Activated T-cell treated with anti-CD3 and anti-CD28 coated beads, Interleukin-2, amount 50 U/mL, for 72 hours (primary cell): Measurements from ENCODE around the gene TMEM203. TPM values are rescaled to one million over a fixed set of nuclear protein-coding genes. Genes with fewer than 3 reads are reported as not detected.

ENCODE experiments used
- ATAC-seq, 2 donors: fragments of 150-1000 bp; cut with Tn5 transposase; replicated peaks in 1 of 2; 2 replicates each; pipeline ENCODE4 v1.10.0; 2021; ENCODE audit warnings: moderate library complexity in 2 of 2, mild to moderate bottlenecking in 1 of 2
- DNase-seq, 2 donors: peaks; one replicate each; pipeline ENCODE4 v3.0.0; 2021 to 2022; ENCODE audit warnings: mixed read lengths in 1 of 2
- H3K27ac Mint-ChIP-seq: one replicate; pipeline ENCODE4 v1.8.0; 2022; ENCODE audit warnings: mild to moderate bottlenecking, moderate library complexity, mixed read lengths
- H3K27me3 Mint-ChIP-seq: one replicate; pipeline ENCODE4 v1.8.0; 2022; ENCODE audit warnings: low read depth, mixed read lengths
- H3K36me3 Mint-ChIP-seq, 2 donors: one replicate each; pipeline ENCODE4 v1.8.0; 2022; ENCODE audit warnings: mixed read lengths in 2 of 2, mild to moderate bottlenecking in 1 of 2; ENCODE audit not compliant: insufficient read depth in 2 of 2
- H3K4me1 Mint-ChIP-seq: one replicate; pipeline ENCODE4 v1.8.0; 2022; ENCODE audit warnings: low read depth, mixed read lengths
- H3K4me3 Mint-ChIP-seq, 2 donors: one replicate each; pipeline ENCODE4 v1.8.0; 2022; ENCODE audit warnings: mild to moderate bottlenecking in 2 of 2, mixed read lengths in 2 of 2, moderate library complexity in 2 of 2
- H3K9me3 Mint-ChIP-seq, 2 donors: one replicate each; pipeline ENCODE4 v1.8.0; 2022; ENCODE audit warnings: mixed read lengths in 2 of 2
- total RNA-seq, 2 donors: library from RNA; stranded (reverse); gene quantifications; one replicate each; pipeline ENCODE4 v1.2.3, GENCODE V29; 2022

TMEM203 gene
- total RNA-seq, 2 donors from 2014 or later, result 27.4 to 33.3 TPM

GRCh38 chr9:137160716-137161557, 44.5 kb downstream of the TMEM203 start:
- Mint-ChIP-seq H3K36me3 (no peaks in the 10 kb centered on the region), H3K27ac (no peak overlapping the region), H3K9me3 (no peaks in the 10 kb centered on the region), H3K4me1 (peaks cover 12% of the 10 kb centered on the region), H3K27me3 (peaks cover 35% of the 10 kb centered on the region), H3K4me3 (no peak overlapping the region)
- DNase-seq, result peak in 1 of 2 donors; percentile 25
- ATAC-seq, result no peak

DNA sequence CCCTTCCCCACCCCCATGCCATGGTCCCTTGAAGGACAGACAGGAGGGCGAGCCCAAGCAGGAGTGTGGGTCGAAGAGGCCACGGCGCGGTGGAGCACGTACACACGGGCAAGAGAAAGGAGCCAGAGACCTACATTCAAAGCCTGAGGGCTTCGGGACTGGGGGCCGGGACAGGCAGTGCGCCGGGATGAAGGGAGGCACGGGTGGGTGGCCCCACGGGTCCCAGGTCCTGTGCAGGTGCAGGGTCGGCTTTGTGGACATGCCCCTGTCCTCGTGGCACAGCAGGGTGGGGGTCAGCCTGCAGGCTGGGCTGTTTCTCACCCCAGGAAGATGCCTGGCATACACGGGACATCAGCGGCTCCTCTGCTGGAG, 45.4 kb downstream of the TMEM203 start:
- no peak for DNase-seq
- Mint-ChIP-seq H3K9me3 (no peaks in the 10 kb centered on the region), H3K27me3 (peaks cover 40% of the 10 kb centered on the region), H3K27ac (no peak overlapping the region), H3K36me3 (no peaks in the 10 kb centered on the region), H3K4me3 (no peak overlapping the region), H3K4me1 (peaks cover 12% of the 10 kb centered on the region)
- no peak for ATAC-seq

GRCh38 chr9:137159105-137160053, 46.1 kb downstream of the TMEM203 start:
- Mint-ChIP-seq H3K4me1 (peaks cover 12% of the 10 kb centered on the region), H3K36me3 (no peaks in the 10 kb centered on the region), H3K27me3 (peaks cover 45% of the 10 kb centered on the region), H3K4me3 (no peak overlapping the region), H3K27ac (no peak overlapping the region), H3K9me3 (no peaks in the 10 kb centered on the region)
- no peak for ATAC-seq
- no peak for DNase-seq

GRCh38 chr9:137158625-137159024, 46.8 kb downstream of the TMEM203 start:
- ATAC-seq, result no peak
- Mint-ChIP-seq H3K36me3 (no peaks in the 10 kb centered on the region), H3K27ac (no peak overlapping the region), H3K4me1 (peaks cover 12% of the 10 kb centered on the region), H3K4me3 (no peak overlapping the region), H3K27me3 (peaks cover 45% of the 10 kb centered on the region), H3K9me3 (no peaks in the 10 kb centered on the region)
- DNase-seq, result no peak

DNA sequence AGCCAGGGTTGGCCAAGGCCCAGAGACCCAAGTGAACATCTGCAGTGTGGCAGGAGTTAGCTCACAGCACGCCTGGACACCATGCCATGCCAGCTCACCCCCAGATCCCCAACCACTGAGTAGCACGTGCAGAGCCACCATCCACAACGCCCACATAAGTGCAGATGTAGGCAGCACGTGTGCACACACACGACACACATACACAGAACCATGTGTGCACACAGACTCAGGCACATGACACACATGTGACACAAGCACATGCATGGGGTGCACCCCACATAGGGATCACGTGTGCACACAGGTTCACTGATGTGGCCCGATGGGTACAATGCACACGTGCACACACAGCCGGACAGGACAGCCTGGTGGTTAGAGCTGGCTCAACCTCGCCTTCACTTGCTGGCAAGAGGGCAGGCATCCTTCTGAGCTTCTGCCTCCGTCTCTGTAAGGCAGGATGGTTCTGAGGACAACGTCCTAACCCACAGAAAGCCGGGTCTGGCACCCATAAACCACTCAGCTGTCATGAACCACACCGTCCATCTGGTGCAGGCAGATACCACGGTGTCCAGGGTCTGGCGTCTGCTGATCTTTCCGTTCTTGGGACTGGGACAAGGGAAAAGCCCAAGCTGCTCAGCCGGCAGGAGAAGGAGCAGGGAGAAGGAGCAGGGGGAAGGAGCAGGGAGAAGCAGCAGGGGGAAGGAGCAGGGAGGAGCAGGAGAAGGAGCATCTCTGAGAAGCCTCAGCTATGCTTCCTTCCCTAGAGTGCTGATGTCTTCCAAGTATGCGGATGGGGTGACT, 47.6 kb downstream of the TMEM203 start:
- no peak for DNase-seq
- Mint-ChIP-seq H3K27ac (no peak overlapping the region), H3K36me3 (no peaks in the 10 kb centered on the region), H3K4me1 (peaks cover 12% of the 10 kb centered on the region), H3K4me3 (peak overlapping the region in 1 of 2 donors; percentile 73), H3K9me3 (no peaks in the 10 kb centered on the region), H3K27me3 (peaks cover 45% of the 10 kb centered on the region)
- no peak for ATAC-seq

DNA sequence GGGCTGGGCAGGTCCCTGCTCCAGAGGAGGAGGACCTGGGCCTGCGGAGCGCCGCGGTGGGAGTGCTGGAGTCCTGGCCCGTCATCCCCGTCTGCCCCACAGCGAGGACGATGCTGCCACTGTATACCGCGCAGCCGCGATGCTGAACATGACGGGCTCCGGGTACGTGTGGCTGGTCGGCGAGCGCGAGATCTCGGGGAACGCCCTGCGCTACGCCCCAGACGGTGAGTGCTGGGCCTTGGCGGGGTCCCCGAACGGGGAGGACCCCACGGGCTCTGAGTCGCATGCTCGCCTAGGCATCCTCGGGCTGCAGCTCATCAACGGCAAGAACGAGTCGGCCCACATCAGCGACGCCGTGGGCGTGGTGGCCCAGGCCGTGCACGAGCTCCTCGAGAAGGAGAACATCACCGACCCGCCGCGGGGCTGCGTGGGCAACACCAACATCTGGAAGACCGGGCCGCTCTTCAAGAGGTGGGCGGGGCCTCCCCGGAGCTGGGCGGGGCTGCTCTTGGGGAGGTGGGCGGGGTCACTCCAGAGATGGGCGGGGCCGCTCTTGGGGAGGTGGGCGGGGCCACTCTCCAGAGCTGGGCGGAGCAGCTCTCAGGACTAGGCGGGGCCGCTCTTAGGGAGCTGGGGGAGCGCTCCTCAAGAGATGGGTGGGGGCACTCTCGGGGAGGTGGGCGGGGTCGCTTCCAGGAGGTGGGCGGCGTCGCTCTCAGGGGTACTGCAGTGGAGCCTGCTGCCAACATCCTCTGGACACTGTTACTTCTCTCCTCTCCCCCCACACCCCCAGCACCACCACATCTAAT, 48.7 kb downstream of the TMEM203 start:
- ATAC-seq (peak; percentile 68 to 74), DNase-seq (peak; percentile 69 to 72)
- peaks cover 12% of the 10 kb centered on the region for H3K4me1 Mint-ChIP-seq
- no peak overlapping the region for H3K27ac Mint-ChIP-seq
- no peaks in the 10 kb centered on the region for H3K9me3 Mint-ChIP-seq
- peak overlapping the region; percentile 69 to 73 for H3K4me3 Mint-ChIP-seq
- no peaks in the 10 kb centered on the region for H3K36me3 Mint-ChIP-seq
- H3K27me3 Mint-ChIP-seq, result peaks cover 45% of the 10 kb centered on the region

Other genes with a start within 250 kb of the TMEM203 start
- not detected for gene PTGDS, start 228.1 kb downstream of the TMEM203 start, total RNA-seq
- gene LCNL1, start 222.7 kb downstream of the TMEM203 start, total RNA-seq, result not detected
- 10 to 100 TPM; 51.8 to 56.9 TPM for gene PAXX, start 213.2 kb downstream of the TMEM203 start, total RNA-seq
- under 1 TPM; 0.43 to 0.65 TPM for gene CLIC3, start 209.1 kb downstream of the TMEM203 start, total RNA-seq
- gene ABCA2, start 177.4 kb downstream of the TMEM203 start, total RNA-seq, result 10 to 100 TPM; 23.9 to 27.5 TPM
- 1 to 10 TPM; 1.6 to 1.8 TPM for gene FUT7, start 173.6 kb downstream of the TMEM203 start, total RNA-seq
- gene NPDC1, start 159.5 kb downstream of the TMEM203 start, total RNA-seq, result 10 to 100 TPM; 27.2 to 28.7 TPM
- under 1 TPM; 0.28 to 0.48 TPM for gene ENTPD2, start 151.6 kb downstream of the TMEM203 start, total RNA-seq
- gene SAPCD2, start 135.1 kb downstream of the TMEM203 start, total RNA-seq, result 1 to 10 TPM; 6.6 to 8.4 TPM
- 10 to 100 TPM; 13.6 to 14.3 TPM for gene UAP1L1, start 128.1 kb downstream of the TMEM203 start, total RNA-seq
- gene MAN1B1, start 118.7 kb downstream of the TMEM203 start, total RNA-seq, result 10 to 100 TPM; 40.3 to 45.8 TPM
- gene DPP7, start 90.9 kb downstream of the TMEM203 start, total RNA-seq, result 100 to 1,000 TPM; 155 to 158 TPM
- 1 to 10 TPM in 1 of 2 donors, under 1 TPM in 1; 0.38 to 1.2 TPM for gene GRIN1, start 66.5 kb downstream of the TMEM203 start, total RNA-seq
- gene LRRC26, start 35.6 kb downstream of the TMEM203 start, total RNA-seq, result not detected
- gene TMEM210, start 33.6 kb downstream of the TMEM203 start, total RNA-seq, result under 1 TPM; 0.50 to 0.74 TPM
- 10 to 100 TPM; 56.9 to 63.5 TPM for gene ANAPC2, start 17.1 kb downstream of the TMEM203 start, total RNA-seq
- 10 to 100 TPM; 64.1 to 84.5 TPM for gene SSNA1, start 17.0 kb downstream of the TMEM203 start, total RNA-seq
- 10 to 100 TPM; 13.3 to 19.9 TPM for gene TPRN, start 4.9 kb downstream of the TMEM203 start, total RNA-seq
- 10 to 100 TPM; 43.3 to 50.9 TPM for gene NDOR1, start 52 bp upstream of the TMEM203 start, total RNA-seq
- gene RNF208, start 16.6 kb upstream of the TMEM203 start, total RNA-seq, result 10 to 100 TPM in 1 of 2 donors, 1 to 10 TPM in 1; 6.6 to 10.3 TPM
- gene CYSRT1, start 19.5 kb upstream of the TMEM203 start, total RNA-seq, result 1 to 10 TPM; 1.0 to 2.0 TPM
- gene RNF224, start 21.9 kb upstream of the TMEM203 start, total RNA-seq, result under 1 TPM in 1 of 2 donors, not detected in 1; 0.14 TPM
- under 1 TPM; 0.12 to 0.14 TPM for gene SLC34A3, start 25.3 kb upstream of the TMEM203 start, total RNA-seq
- 100 to 1,000 TPM; 122 to 128 TPM for gene TUBB4B, start 35.6 kb upstream of the TMEM203 start, total RNA-seq
- gene STPG3, start 45.6 kb upstream of the TMEM203 start, total RNA-seq, result under 1 TPM in 1 of 2 donors, not detected in 1; 0.63 TPM
- gene NELFB, start 49.7 kb upstream of the TMEM203 start, total RNA-seq, result 10 to 100 TPM; 53.1 to 56.6 TPM
- 1 to 10 TPM; 4.3 to 8.3 TPM for gene TOR4A, start 72.1 kb upstream of the TMEM203 start, total RNA-seq
- 1 to 10 TPM; 1.6 to 2.0 TPM for gene NRARP, start 96.6 kb upstream of the TMEM203 start, total RNA-seq
- 10 to 100 TPM; 23.7 to 26.0 TPM for gene EXD3, start 217.5 kb upstream of the TMEM203 start, total RNA-seq
- 1 to 10 TPM; 1.4 to 1.8 TPM for gene NOXA1, start 217.7 kb upstream of the TMEM203 start, total RNA-seq
- gene ENTPD8, start 235.7 kb upstream of the TMEM203 start, total RNA-seq, result not detected